GM12801 (cell line): Measurements from ENCODE around the gene PRR23E.

Experiments
- CTCF ChIP-seq: IDR thresholded peaks from one replicate; pipeline ENCODE4 v1.5.1; 2011; ENCODE audit warnings: control low read depth; ENCODE audit not compliant: insufficient read length; ENCODE audit errors: extremely low read depth

The PRR23E gene

DNA sequence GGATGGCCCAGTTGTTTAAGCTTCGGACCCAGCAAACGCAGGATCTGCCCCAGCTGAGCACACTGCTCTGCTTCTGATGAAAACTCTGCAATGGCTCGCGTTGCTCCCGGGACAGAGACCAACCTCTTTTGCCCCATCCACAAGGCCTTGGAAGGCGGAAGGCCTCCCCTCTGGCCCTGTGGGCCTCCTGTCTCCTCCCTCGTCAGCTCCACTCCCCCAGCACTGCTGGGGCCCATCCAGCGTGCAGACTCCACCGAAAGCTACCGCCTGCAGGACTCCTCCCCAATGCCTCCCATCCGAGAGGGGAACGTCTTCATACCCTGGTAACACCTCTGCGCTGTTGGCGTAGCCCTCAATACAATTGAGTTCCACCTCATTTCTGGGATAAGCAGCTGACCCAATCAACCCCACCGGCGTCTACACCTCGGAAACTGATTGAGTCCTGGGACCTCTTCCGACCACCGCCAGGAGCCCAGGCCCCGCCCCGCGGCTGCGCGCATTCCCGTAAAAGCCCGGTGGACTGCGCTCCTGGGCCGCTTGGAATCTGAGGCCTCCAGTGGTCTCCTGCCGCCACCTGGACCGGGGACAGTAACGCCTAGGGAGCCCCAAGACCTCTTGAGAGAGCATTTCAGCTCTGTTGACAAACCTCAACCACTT lies at the start of gene PRR23E:
PRR23E (plus strand) TSS at position 556 of the 657 bp plus-strand sequence. CDS start 3,555 bp downstream, outside the sequence.
- no peak for TF ChIP-seq CTCF

- TF ChIP-seq CTCF = no peak
Observed at GRCh38 chr3:127143172-127143571, 49.8 kb upstream of the PRR23E start.

- no peak for TF ChIP-seq CTCF
Observed at GRCh38 chr3:127144631-127145030, 48.3 kb upstream of the PRR23E start.

DNA sequence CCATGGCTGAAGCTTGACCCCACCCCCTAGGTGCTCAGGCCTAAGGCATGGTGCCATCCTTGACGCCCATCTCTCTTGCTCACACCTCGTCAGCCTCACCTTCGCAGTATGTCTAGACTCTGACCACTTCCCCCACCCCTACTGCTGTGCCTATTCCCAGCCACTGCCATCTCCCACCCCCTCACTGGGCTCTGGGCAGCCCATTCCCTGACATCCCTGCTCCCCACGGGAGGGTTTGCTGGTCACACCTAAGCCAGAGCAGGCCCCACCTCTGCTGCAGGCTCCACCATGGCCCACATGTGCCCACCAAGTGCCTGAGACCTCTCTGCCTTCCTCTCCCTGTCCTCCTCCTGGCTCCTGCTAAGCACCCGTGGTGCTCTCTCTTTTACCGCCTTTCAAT lies 47.7 kb upstream of the PRR23E start:
- TF ChIP-seq CTCF = no peak

- TF ChIP-seq CTCF = no peak
Observed at GRCh38 chr3:127147291-127147885, 45.5 kb upstream of the PRR23E start.

- TF ChIP-seq CTCF = no peak
Observed at GRCh38 chr3:127149621-127150310, 43.2 kb upstream of the PRR23E start.

- no peak for TF ChIP-seq CTCF
Observed at GRCh38 chr3:127150513-127151250, 42.2 kb upstream of the PRR23E start.
